HG03135 (cell line): Measurements from ENCODE around the gene PIEZO1.
"Not testable (repeated sequence)": the region's sequence is repeated elsewhere in the genome, so short reads cannot be mapped to it uniquely, and the experiment has no call there.

Experiments used
- ATAC-seq: cut with Tn5 transposase; IDR thresholded peaks from one replicate; pipeline ENCODE4 v1.9.1; 2021; ENCODE audit warnings: mild to moderate bottlenecking, moderate library complexity; ENCODE audit not compliant: unreplicated experiment

The PIEZO1 gene

DNA sequence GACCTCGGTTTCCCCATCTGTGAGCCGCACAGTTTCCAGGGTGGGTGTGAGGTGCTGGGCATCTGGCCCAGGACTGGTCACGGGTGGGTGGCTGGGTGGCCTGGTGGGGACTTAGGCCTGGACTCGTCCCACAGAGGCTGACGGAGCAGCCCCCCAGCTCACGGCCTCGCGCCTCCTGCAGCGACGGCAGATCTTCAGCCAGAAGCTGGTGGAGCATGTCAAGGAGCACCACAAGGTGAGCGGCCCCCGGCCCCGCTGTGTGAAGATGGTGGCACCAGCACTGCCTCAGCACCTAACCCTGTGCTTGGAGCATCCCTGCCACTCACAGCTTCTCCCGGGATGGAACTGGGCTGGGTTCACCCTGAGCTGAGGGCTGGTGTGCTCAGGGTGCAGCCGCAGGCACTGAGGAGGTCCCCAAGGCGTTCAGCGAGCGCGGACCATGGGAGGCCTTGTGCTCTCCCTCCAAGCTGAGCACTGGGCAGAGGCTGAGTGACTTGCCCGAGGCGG, 20.9 kb upstream of the PIEZO1 start:
- ATAC-seq, result no peak

DNA sequence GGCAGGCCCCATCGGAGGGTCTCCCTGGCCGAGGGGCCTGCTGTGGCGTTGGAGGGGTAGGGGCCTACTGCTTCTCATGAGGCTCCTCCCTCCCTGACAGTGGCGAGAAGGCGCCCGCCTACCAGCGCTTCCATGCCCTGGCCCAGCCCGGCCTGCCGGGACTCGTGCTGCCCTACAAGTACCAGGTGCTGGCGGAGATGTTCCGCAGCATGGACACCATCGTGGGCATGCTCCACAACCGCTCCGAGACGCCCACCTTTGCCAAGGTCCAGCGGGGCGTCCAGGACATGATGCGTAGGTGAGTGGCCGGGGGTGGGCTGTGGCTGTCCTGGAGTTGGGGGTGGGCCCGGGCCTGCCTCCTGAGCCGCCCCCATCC, 20.3 kb upstream of the PIEZO1 start:
- ATAC-seq, result no peak

GRCh38 chr16:88804552-88805339, 19.7 kb upstream of the PIEZO1 start:
- no peak for ATAC-seq

- ATAC-seq, result no peak
Observed at GRCh38 chr16:88804173-88804551, 19.1 kb upstream of the PIEZO1 start.

GRCh38 chr16:88803264-88803987, 18.4 kb upstream of the PIEZO1 start, which contains the start of gene CDT1:
TSS of gene CDT1 (plus strand) at chr16:88803789. CDS start at chr16:88803832, 43 bp downstream.
- peak; percentile 40 for ATAC-seq

- ATAC-seq, result no peak
Observed at GRCh38 chr16:88800277-88800592, 15.2 kb upstream of the PIEZO1 start.

DNA sequence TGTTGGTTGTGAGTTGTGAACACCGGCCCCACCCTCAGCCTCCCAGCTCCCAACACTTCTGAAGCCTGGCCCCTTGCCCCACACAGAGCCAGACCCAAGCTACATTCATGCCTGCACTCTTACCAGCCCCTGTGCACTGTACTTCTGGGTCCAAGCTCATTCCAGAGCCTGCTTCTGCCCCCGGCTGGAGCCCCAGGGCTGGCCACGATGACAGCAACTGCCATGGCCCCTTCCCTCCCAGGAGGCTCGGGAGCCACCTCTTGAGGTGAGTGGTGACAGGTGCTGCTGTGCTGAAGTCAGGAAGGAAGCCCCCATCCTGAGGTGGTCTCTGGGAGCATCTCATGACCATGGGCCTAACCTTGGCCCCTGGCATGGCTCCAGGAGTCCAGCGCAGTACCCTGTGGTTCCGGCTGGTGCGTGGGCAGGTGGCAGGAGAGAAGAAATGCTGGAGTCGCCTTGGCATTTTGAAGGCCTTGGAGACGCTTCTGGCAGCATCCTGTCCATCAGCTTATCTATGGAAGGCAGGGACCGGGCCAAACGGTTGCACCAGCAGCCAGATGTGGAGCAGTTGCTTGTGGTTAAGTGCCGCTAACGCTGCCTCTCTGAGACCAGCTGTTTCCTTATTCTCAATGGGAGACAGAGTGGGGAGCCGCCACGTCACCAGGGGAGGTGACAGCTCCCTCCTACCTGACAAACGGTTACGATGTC, 14.7 kb upstream of the PIEZO1 start:
- ATAC-seq, result no peak

DNA sequence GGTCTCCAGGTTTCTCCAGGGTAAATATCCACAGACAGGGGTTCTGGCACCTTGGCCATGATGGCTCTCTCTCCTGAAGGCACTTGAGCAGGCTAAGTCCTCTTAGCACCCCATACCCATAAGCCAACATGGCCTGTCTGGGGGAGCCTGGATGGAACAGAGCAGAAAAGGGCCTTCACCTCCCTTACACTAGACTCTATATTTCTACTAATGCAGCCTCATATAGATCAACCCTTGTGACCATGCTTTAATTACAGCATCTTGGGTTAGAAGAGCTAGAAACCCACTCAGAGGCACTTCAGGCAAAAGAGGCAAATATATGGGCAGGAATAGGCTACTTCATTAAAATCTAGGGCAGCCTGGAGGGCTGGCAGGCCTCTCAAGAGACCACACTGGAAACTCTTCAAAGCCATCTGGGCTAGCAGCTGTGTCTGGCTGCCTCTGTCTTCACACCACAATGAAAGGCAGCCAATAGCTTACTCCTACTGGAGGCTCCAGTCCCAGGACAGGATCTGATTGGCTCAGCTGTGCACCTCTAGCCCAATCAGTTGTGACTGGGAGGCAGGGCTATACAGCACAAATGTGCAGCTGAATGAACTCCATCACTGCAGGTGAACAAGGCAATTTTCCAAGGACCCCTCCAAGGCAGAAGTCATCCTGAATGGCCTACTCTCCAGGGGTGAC, 13.9 kb upstream of the PIEZO1 start:
- ATAC-seq, result no peak

GRCh38 chr16:88798073-88798472, 13.1 kb upstream of the PIEZO1 start:
- ATAC-seq, result no peak

DNA sequence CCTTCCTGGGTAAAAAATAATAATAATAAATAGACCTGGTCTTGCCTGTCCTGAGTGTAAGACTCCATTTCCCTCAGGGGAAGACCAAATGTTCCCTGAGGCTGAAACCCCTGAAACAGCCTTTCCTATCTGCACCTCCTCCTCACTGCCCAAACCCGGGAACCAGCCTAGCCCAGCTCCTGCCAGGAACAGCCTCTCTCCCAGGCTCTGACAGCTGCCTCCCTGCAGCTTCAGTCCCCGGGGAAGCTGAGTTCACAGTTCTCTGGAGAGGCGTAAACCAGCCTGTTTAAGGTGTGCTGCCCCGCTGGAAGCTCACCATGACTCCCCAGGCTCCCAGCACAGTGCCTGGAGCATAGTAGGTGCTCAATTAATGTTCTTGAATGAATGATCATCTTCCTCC, 11.3 kb upstream of the PIEZO1 start:
- no peak for ATAC-seq

DNA sequence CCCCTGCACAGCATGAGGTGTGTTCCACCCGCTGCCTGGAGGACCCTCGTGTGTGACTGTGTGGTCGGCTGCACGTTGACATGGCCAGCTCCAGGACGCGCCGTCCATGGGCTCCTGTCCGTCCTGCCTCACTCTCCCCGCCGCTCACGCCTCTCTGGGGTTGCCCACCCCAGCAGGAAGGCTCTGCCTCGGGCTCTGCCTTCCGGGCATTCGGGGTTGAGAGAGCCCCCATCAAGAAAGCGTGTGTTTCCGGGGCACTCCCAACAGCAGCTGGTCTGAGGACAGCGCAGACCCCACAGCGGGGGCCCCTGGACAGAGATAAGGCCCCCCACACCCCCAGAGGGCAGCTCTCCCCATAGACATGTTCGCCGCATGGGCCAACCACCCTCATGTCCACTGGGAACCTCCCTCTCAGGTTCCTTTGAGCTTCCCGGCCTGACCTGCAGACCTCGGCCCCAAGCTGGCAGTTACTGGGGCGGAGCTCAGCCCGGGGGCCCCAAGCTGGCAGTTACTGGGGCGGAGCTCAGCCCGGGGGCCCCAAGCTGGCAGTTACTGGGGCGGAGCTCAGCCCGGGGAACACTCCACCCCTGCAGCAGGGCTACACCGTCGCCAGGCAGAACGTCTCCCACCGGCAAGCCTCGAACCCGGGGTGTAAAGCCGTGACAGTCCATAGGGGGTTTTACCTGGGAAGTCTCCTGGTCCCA, 8.4 kb upstream of the PIEZO1 start:
- ATAC-seq, result no peak

GRCh38 chr16:88792668-88793250, 7.7 kb upstream of the PIEZO1 start:
- ATAC-seq, result no peak

DNA sequence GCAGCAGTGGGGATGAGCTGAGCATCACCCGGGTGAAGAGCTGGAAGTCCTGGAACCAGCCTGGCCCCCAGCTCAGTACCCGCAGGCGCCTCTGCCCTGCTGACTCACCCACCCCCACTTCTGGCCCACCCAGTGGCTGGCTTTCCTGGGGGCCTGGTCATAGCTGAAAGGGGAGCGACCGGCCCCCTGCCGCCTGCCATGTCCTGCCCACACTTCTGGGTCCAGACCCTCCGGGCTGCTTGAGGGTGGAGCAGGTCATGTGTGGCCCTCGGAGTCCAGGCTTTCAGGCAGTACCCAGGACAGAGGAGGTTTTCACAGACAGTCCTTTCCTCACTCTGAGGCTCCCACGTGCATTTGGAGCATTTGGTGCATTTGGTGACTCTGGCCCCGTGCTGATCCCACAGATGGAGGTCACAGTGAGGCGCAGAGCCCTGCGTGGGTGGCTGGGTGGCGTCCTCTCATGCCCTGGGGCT, 7.1 kb upstream of the PIEZO1 start:
- ATAC-seq, result no peak

DNA sequence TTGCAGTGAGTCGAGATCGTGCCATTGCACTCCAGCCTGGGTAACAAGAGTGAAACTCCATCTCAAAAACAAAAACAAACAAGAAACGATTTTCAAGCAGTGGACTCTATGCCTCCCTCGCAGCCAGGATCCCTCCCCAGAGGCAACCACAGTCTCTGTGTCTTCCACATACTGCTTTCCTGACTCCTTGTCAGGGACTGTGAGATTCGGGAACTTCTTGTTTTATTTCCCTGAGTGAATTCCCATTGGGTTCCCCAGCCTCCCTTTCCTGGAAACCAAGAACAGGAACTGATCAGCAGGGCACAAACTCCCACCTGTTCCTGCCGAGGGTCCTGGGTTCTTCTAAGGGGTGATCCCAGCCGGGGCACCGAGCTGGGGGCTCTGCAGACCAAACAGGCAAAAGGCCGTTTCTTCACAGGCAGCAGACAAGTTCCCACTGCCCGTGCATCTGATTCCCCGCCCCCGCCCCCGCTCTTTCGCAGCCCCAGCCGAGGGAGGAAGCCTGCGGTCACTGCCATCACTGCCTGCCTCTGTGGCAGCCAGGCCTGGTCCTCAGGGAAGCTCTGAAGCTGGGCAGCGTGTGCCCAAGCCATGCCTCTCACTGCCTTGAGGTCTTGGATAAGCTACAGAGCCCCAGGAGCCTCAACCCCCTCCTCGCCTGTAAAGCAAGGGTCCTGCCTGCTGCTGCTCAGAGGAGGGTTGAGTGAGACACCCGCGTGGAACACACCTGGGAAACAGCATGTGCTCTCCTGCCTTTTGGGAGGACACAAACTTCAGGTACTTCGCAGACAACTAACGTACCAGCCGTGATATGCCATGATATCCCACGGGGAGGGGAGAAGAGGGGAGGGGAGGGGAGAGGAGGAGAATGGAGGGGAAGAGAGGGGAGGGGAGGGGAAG, 5.5 kb upstream of the PIEZO1 start:
- ATAC-seq, result no peak

DNA sequence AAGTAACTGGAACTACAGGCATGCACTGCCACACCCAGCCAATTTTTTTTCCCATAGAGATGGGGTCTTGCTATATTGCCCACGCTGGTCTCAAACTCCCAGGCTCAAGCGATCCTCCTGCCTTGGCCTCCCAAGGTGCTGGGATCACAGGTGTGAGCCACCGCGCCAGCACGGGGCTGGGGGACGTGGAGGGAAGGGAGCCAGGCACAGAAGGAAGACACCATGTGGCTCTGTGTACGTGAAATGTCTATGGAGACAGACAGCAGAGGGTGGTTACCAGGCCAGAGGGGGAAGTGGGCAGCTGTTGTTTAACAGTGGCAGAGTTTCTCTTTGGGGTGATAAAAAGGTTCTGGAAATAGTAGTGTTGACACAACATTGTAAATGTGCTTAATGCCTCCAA, 4.6 kb upstream of the PIEZO1 start:
- no peak for ATAC-seq

- ATAC-seq, result not testable (repeated sequence)
Observed at GRCh38 chr16:88788749-88789148, 3.7 kb upstream of the PIEZO1 start.

- ATAC-seq, result no peak
Observed at GRCh38 chr16:88787579-88788314, 2.7 kb upstream of the PIEZO1 start.

- ATAC-seq, result peak; percentile 15
Observed at GRCh38 chr16:88784856-88785105, 239 bp downstream of the PIEZO1 start.
